ENCODE data around the gene AJM1. TPM values are rescaled to one million over a fixed set of nuclear protein-coding genes. Genes with fewer than 3 reads are reported as not detected.
A peak's percentile ranks its signal among the peaks of the same experiment; 100 is the strongest.
"Not testable (repeated sequence)": the region's sequence is repeated elsewhere in the genome, so short reads cannot be mapped to it uniquely, and the experiment has no call there.

Gene AJM1
- total and polyA plus RNA-seq, 2 experiments from 2014 or later, result 2.0 to 7.7 TPM

GRCh38 chr9:136865768-136866103, 23.5 kb downstream of the AJM1 start:
- H4K20me1 ChIP-seq (ENCODE audit: insufficient read depth, poor library complexity, severe bottlenecking), result peaks cover 14% of the 10 kb centered on the region
- H3K36me3 ChIP-seq (replicated peaks; ENCODE audit: insufficient read depth, low read depth), result no peaks in the 10 kb centered on the region
- H3K27me3 ChIP-seq, result no peaks in the 10 kb centered on the region
- H3K4me3 ChIP-seq, result peak overlapping the region; percentile 93
- H3K9me3 ChIP-seq (ENCODE audit: low read depth), result peaks cover 5% of the 10 kb centered on the region
- H3K79me2 ChIP-seq, result peaks cover 40% of the 10 kb centered on the region
- peak; percentile 53 for DNase-seq (ENCODE audit: low spot score)
- no peaks in the 10 kb centered on the region for H3K9me2 ChIP-seq (replicated peaks; ENCODE audit: insufficient read depth)
- H3K27ac ChIP-seq, result peak overlapping the region; percentile 99
- peak overlapping the region; percentile 97 for H3K4me2 ChIP-seq
- WGBS (ENCODE audit: low lambda C conversion rate, missing lambda C conversion rate), result no CpG with 5 or more reads among the region's 20 CpGs
- no peak for TF ChIP-seq EZH2 (IDR thresholded peaks at IDR 0.05; ENCODE audit: borderline replicate concordance)
- no peak for TF ChIP-seq EZH2phosphoT487 (IDR thresholded peaks at IDR 0.05; ENCODE audit: low read depth, severe bottlenecking, unreplicated experiment)
- no peak for TF ChIP-seq CTCF (IDR thresholded peaks at IDR 0.05; ENCODE audit: poor library complexity)
- H3K4me1 ChIP-seq (ENCODE audit: insufficient read depth), result peaks cover 12% of the 10 kb centered on the region
- H2AFZ ChIP-seq, result peak overlapping the region; percentile 82

DNA sequence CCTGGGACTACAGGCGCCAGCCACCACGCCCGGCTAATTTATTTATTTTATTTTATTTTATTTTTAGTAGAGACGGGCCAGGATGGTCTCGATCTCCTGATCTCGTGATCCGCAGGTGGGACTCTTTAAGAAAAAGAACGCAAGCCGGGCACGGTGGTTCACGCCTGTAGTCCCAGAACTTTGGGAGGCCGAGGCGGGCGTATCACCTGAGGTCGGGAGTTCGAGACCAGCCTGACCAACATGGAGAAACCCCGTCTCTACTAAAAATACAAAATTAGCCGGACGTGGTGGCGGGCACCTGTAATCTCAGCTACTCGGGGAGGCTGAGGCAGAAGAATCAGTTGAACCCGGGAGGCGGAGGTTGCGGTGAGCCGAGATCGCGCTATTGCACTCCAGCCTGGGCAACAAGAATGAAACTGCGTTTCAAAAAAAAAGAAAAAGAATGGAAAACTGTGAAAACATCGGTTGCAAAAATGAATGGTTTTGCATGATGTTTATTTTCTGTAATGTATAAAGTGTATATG, 24.7 kb downstream of the AJM1 start:
- peak overlapping the region; percentile 58 for H3K4me3 ChIP-seq
- H4K20me1 ChIP-seq (ENCODE audit: insufficient read depth, poor library complexity, severe bottlenecking), result peaks cover 14% of the 10 kb centered on the region
- H3K9me3 ChIP-seq (ENCODE audit: low read depth); H3K36me3 ChIP-seq (replicated peaks; ENCODE audit: insufficient read depth, low read depth); H3K27me3 ChIP-seq; H3K9me2 ChIP-seq (replicated peaks; ENCODE audit: insufficient read depth); DNase-seq (ENCODE audit: low spot score): not testable (repeated sequence)
- H3K79me2 ChIP-seq, result peaks cover 40% of the 10 kb centered on the region
- peak overlapping the region; percentile 79 for H3K27ac ChIP-seq
- H3K4me2 ChIP-seq, result peak overlapping the region; percentile 90
- WGBS (ENCODE audit: low lambda C conversion rate, missing lambda C conversion rate), result 92% methylated on average over 29 of the region's 29 CpGs
- peaks cover 12% of the 10 kb centered on the region for H3K4me1 ChIP-seq (ENCODE audit: insufficient read depth)
- peak overlapping the region; percentile 36 for H2AFZ ChIP-seq

DNA sequence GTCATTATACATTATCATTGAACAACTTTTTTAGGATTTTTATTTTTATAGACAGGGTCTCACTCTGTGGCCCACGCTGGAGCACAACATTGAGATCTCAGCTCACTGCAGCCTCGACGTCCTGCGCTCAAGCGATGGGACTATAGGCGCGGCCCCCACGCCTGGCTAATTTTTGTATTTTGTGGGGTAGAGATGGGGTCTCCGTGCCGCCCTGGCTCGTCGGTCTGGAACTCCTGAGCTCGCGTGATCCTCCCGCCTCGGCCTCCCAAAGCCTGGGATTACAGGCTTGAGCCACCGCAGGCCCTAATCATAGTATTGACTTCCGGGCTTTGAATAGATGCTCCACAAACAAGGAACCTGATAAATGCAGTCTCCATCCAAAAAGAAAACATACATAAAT, 25.2 kb downstream of the AJM1 start:
- peaks cover 14% of the 10 kb centered on the region for H4K20me1 ChIP-seq (ENCODE audit: insufficient read depth, poor library complexity, severe bottlenecking)
- H3K4me3 ChIP-seq, result no peak overlapping the region
- peaks cover 12% of the 10 kb centered on the region for H3K4me1 ChIP-seq (ENCODE audit: insufficient read depth)
- H3K9me3 ChIP-seq (ENCODE audit: low read depth), result peaks cover 5% of the 10 kb centered on the region
- H3K27ac ChIP-seq, result no peak overlapping the region
- TF ChIP-seq CTCF (IDR thresholded peaks at IDR 0.05; ENCODE audit: poor library complexity), result no peak
- no peak for TF ChIP-seq EZH2 (IDR thresholded peaks at IDR 0.05; ENCODE audit: borderline replicate concordance)
- TF ChIP-seq EZH2phosphoT487 (IDR thresholded peaks at IDR 0.05; ENCODE audit: low read depth, severe bottlenecking, unreplicated experiment), result no peak
- no peaks in the 10 kb centered on the region for H3K27me3 ChIP-seq
- DNase-seq (ENCODE audit: low spot score), result no peak
- no peaks in the 10 kb centered on the region for H3K36me3 ChIP-seq (replicated peaks; ENCODE audit: insufficient read depth, low read depth)
- H2AFZ ChIP-seq, result no peak overlapping the region
- peaks cover 40% of the 10 kb centered on the region for H3K79me2 ChIP-seq
- 99% methylated on average over 18 of the region's 18 CpGs for WGBS (ENCODE audit: low lambda C conversion rate, missing lambda C conversion rate)
- H3K4me2 ChIP-seq, result peak overlapping the region; percentile 90
- no peaks in the 10 kb centered on the region for H3K9me2 ChIP-seq (replicated peaks; ENCODE audit: insufficient read depth)

- no peak for TF ChIP-seq EZH2 (IDR thresholded peaks at IDR 0.05; ENCODE audit: borderline replicate concordance)
- no peak for TF ChIP-seq CTCF (IDR thresholded peaks at IDR 0.05; ENCODE audit: poor library complexity)
- no peak for TF ChIP-seq EZH2phosphoT487 (IDR thresholded peaks at IDR 0.05; ENCODE audit: low read depth, severe bottlenecking, unreplicated experiment)
- peaks cover 14% of the 10 kb centered on the region for H4K20me1 ChIP-seq (ENCODE audit: insufficient read depth, poor library complexity, severe bottlenecking)
- no peak overlapping the region for H2AFZ ChIP-seq
- peaks cover 12% of the 10 kb centered on the region for H3K4me1 ChIP-seq (ENCODE audit: insufficient read depth)
- H3K9me2 ChIP-seq (replicated peaks; ENCODE audit: insufficient read depth), result no peaks in the 10 kb centered on the region
- DNase-seq (ENCODE audit: low spot score), result no peak
- H3K9me3 ChIP-seq (ENCODE audit: low read depth), result peaks cover 5% of the 10 kb centered on the region
- H3K27ac ChIP-seq, result no peak overlapping the region
- no peaks in the 10 kb centered on the region for H3K36me3 ChIP-seq (replicated peaks; ENCODE audit: insufficient read depth, low read depth)
- H3K4me3 ChIP-seq, result no peak overlapping the region
- H3K27me3 ChIP-seq, result no peaks in the 10 kb centered on the region
- WGBS (ENCODE audit: low lambda C conversion rate, missing lambda C conversion rate), result 98% methylated on average over 18 of the region's 18 CpGs
- no peak overlapping the region for H3K4me2 ChIP-seq
- peaks cover 40% of the 10 kb centered on the region for H3K79me2 ChIP-seq
Observed at GRCh38 chr9:136867917-136868316, 25.6 kb downstream of the AJM1 start.

All from hepatocyte (in vitro differentiated cells).